Measurements from ENCODE around the gene OIP5.
A peak's percentile ranks its signal among the peaks of the same experiment; 100 is the strongest.
"Not testable (repeated sequence)": the region's sequence is repeated elsewhere in the genome, so short reads cannot be mapped to it uniquely, and the experiment has no call there.

Gene OIP5

DNA sequence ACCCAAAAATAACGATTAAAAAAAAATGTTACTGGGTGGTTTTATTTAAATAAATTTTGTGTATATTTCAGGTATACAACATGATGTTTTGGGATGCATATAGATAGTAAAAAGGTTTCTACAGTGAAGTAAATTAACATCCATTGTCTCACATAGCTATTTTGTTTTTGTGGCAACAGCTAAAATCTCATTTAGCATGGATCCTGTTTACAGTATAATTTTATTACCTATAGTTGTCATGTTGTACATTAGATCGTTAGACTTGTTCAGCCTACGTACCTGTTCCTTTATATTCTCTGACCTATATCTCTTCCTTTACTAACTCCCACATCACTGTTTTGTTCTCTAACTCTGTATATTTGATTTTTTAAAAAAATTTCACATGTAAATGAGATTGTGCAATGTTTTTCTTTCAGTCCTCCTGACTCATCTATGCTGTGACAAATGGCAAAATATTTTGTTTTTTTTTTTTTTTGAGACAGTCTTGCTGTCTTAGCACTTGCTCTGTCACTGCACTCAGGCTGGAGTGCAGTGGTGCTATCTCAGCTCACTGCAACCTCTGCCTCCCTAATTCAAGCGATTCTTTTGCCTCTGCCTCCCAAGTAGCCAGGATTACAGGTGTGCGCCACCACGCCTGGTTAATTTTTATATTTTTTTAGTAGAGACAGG, 45.6 kb downstream of the OIP5 start:
- no peak for TF ChIP-seq CTCF (IDR thresholded peaks at IDR 0.05; ENCODE audit: control insufficient read depth, insufficient read depth, low read depth, low read length, missing control alignments)
- no peak for DNase-seq (ENCODE audit: low read depth)
- H3K4me3 ChIP-seq (ENCODE audit: control insufficient read depth, low read depth, low read length) = no peak overlapping the region

- DNase-seq (ENCODE audit: low read depth) = no peak
- TF ChIP-seq CTCF (IDR thresholded peaks at IDR 0.05; ENCODE audit: control insufficient read depth, insufficient read depth, low read depth, low read length, missing control alignments) = no peak
- peak overlapping the region; percentile 84 for H3K4me3 ChIP-seq (ENCODE audit: control insufficient read depth, low read depth, low read length)
These were observed 47.1 kb downstream of the OIP5 start for GRCh38 chr15:41285285-41285684.

DNA sequence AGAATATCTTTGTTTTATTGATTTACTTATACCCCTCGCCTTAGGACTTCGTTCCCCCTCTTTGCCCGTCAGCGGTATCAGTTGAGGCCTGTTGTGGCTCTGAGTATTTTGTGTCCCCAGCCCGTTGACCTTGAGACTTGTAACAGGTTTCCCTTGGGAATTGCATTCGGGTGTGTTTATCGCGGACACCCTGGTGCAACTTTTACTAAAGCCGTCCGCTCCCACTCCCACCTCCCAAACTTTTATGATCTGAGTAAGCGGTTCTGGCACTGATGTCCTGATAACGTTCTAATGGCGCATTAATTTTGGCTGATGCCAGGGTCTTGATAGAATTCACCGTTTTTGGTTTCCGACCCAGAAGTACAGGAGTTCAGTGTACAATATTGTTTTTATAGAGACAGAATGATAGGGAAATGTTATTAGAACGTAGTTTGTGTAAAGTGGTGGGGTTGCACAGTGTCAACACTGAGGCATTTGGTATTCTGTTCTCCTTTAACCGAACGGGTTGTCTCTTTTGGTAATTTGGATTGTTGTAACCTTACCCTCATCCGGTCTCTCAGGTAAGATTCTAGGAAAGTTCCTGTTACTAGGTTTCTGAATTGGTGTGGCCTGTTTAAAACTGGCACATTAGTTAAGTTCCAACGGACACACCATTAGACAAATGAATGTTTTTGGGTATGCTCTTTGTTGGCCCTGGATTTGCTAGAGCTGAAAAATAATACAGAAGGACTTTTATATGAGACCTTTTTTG, 47.8 kb downstream of the OIP5 start:
- peak overlapping the region; percentile 84 for H3K4me3 ChIP-seq (ENCODE audit: control insufficient read depth, low read depth, low read length)
- TF ChIP-seq CTCF (IDR thresholded peaks at IDR 0.05; ENCODE audit: control insufficient read depth, insufficient read depth, low read depth, low read length, missing control alignments) = no peak
- no peak for DNase-seq (ENCODE audit: low read depth)

GRCh38 chr15:41283653-41284426, 48.6 kb downstream of the OIP5 start:
- no peak for TF ChIP-seq CTCF (IDR thresholded peaks at IDR 0.05; ENCODE audit: control insufficient read depth, insufficient read depth, low read depth, low read length, missing control alignments)

DNA sequence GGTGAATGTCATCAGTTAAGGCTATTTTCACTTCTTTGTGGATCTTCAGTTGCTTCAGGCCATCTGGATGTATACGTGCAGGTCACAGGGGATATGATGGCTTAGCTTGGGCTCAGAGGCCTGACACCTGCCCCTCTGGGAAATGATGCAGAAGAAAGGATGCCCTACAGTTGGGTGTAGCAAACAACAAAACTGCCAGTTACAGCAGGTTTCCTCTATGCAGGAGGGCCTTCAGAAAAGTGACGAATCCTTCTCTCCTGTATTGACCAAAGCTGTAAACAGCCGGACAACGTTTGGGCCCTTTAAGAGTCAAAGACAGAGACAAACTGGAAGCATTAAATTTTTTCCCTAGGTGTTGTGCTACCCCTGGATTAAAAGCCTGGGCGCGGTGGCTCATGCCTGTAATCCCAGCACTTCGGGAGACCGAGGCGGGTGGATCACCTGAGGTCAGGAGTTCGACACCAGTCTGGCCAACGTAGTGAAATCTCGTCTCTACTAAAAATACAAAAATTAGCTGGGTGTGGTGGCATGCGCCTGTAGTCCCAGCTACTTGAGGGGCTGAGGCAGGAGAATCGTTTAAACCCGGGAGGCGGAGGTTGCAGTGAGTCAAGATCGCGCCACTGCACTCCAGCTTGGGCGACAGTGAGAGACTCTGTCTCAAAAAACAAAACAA, 49.3 kb downstream of the OIP5 start:
- H3K4me3 ChIP-seq (ENCODE audit: control insufficient read depth, low read depth, low read length) = peak overlapping the region; percentile 15
- DNase-seq (ENCODE audit: low read depth) = not testable (repeated sequence)

More at GRCh38 chr15:41283653-41284426, 48.6 kb downstream of the OIP5 start:
- peak overlapping the region; percentile 84 for H3K4me3 ChIP-seq (ENCODE audit: control insufficient read depth, low read depth, low read length)
- peak; percentile 98 for DNase-seq (ENCODE audit: low read depth)

GRCh38 chr15:41282436-41282835, 50.0 kb downstream of the OIP5 start:
- DNase-seq (ENCODE audit: low read depth); H3K4me3 ChIP-seq (ENCODE audit: control insufficient read depth, low read depth, low read length): not testable (repeated sequence)

- peak; percentile 69 for DNase-seq (ENCODE audit: low read depth)
- no peak for TF ChIP-seq CTCF (IDR thresholded peaks at IDR 0.05; ENCODE audit: control insufficient read depth, insufficient read depth, low read depth, low read length, missing control alignments)
- H3K4me3 ChIP-seq (ENCODE audit: control insufficient read depth, low read depth, low read length) = no peak overlapping the region
These were observed 51.2 kb downstream of the OIP5 start for GRCh38 chr15:41281236-41281635.
